GM19468 (cell line): Measurements from ENCODE around the gene NPEPL1.
"Not testable (repeated sequence)": the region's sequence is repeated elsewhere in the genome, so short reads cannot be mapped to it uniquely, and the experiment has no call there.

ENCODE experiments used
- ATAC-seq: cut with Tn5 transposase; IDR thresholded peaks from one replicate; pipeline ENCODE4 v1.9.1; 2021; ENCODE audit warnings: mild to moderate bottlenecking, moderate library complexity, moderate number of reproducible peaks; ENCODE audit not compliant: unreplicated experiment; ENCODE audit errors: extremely low read depth

NPEPL1 gene

DNA sequence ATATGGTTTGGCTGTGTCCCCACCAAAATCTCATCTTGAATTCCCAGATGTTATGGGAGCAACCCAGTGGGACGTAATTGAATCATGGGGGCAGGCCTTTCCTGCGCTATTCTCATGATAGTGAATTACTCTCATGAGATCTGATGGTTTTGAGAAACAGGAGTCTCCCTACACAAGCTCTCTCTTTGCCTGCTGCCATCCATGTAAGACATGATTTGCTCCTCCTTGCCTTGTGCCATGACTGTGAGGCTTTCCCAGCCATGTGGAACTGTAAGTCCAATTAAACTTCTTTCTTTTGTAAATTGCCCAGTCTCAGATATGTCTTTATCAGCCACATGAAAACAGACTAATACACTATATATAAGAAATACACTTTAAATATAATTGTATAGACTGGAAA, 33.6 kb downstream of the NPEPL1 start:
- ATAC-seq: not testable (repeated sequence)

DNA sequence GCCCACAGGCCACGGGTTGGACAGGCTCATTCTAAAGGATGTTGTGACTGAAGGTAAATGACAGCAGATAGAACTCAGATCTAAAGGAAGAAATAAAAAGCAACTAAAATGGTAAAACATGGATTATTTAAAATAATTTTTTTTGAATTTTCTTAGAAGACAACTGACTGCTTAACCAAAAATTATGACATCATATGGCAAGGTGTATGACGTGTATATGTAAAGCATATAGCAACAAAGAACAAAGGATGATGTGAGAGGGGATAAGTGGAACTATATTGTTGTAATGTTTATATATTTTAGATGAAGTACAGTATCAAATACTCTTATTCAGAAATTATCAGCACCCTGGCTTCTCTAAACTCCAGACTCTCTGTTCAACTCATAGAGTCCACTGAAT, 38.6 kb downstream of the NPEPL1 start:
- no peak for ATAC-seq

DNA sequence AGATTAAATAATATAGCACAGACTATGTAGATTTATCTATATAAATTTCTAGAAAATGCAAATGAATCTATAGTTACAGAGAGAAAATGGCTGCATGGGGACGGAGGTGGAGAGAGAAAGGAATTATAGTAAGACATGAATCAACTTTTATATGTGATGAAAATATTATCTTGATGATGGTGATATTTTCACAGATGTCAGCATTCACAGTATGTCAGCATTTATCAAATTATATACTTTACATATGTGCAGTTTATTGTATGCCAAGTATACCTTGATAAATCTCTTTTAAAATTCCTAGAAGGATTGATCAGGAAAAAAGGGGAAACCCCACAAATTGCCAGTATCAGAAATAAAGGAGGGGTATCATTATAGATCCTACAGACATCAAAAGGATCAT, 44.6 kb downstream of the NPEPL1 start:
- ATAC-seq: no peak

- ATAC-seq: no peak
These were observed 48.0 kb downstream of the NPEPL1 start for GRCh38 chr20:58740356-58741308.

- ATAC-seq: no peak
These were observed 48.8 kb downstream of the NPEPL1 start for GRCh38 chr20:58741384-58741783.

DNA sequence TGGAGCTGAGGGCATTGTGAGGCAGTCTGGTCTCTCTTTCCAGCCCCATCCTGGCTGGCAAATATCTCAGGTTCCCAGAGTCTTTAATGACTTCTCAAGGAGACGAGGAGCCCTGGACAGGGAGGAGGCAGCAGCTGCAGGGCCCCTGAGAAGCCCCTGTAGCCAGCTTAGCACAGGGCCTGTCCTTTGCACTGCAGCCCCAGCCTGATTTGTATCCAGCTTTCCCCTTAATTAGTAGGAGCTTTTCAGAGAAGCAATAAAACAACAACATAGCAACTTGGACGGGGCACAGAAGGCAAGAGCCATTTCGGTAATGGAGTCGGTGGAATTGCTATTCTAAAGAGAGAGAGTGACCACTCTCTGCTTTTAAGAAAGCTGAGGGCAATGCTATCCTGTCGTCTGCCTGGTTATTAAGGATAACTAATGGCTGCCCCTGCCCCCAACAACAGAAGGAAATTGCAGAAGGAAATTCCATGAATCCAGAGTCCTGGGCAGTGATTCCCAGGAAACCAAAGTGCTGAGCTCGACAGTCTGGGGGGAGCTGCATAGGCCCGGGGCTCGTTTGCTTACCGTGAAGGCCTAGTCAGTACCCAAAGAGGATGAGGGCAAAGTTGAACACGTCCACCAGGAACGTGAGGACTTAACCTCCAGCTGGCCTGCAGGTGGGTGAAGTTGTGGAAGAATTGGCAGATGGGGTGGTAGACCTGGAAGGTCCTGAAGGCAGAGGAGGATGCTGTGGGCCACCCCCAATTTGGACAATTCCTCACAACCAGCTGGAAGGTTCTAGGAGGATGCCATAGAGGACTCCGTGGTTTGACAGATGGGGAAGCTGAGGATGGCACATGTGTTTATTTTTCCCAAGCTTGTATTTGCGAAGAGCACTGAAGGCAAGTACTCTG, 50.3 kb downstream of the NPEPL1 start:
- ATAC-seq: no peak

GRCh38 chr20:58743929-58744534, 51.4 kb downstream of the NPEPL1 start:
- no peak for ATAC-seq

- ATAC-seq: no peak
These were observed 52.2 kb downstream of the NPEPL1 start for GRCh38 chr20:58744836-58745235.

- ATAC-seq: no peak
These were observed 52.8 kb downstream of the NPEPL1 start for GRCh38 chr20:58745391-58745790.

DNA sequence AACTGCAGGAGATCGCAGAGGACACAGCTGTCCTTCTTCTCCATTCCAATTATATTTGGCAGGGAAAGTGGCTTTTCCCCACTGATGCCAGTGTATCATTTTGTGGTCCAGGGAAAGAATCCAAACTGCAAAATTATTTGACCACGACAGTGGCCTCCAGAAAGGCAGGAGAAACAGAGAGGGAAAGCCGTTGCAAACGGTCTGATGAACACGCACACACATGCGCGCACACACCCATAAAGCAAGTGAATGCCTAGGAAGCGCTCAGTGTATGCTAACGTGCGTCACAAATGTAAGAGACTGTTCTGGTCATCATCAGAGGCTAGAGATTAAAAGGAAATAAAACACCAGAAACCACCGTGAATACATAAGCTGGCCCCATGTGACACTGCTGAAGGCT, 54.0 kb downstream of the NPEPL1 start:
- ATAC-seq: no peak

DNA sequence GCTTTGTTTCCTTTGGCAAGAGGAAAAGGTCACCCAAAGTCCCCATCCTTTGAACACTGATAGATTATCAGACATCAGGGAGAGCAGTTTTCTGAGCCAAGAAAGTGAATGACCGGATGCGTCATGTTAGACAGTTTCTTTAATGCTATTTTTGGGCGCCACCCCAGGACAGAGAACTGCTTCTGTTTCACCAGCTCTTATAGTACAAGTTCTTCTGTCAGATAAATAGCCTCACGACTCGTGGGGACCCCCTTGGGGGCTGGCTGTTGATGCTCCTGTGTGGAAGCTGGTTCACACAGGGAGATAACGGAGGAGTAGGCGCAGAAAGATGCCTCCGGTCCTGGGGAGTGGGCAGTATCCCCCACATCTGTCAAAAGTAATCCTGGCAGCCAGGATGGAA, 54.6 kb downstream of the NPEPL1 start:
- no peak for ATAC-seq

GRCh38 chr20:58748618-58749017, 56.0 kb downstream of the NPEPL1 start:
- no peak for ATAC-seq

DNA sequence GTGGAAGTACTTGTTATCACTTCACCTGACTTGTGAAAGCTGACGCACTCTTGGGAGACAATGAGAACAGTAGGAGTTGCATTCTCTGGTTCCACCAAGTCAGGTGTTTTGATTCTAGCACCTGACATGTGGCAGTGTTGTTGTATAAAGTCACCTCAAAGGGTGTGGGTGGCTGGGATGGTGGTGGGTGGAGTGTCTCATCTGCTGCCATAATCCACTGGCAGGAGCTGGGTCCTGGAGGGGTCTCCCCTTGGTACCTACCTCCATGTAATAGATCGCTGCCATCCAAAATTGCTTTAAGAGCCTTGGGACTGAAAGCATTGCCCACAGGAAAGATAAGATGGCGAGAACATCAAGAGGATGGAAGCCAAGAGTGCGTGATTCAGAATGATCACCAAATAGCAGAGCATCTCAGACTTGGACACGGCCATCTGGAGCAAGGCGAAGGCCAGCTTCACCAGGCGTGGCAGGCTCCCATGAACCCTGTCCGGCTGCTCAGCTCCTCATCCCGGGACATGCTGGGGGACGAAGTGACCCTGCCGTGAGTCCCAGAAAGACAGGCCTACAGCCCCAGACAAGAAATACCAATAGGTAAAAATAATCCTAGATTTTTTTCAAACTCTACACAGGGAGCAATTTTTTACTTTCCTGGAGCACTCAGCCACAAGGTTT, 56.6 kb downstream of the NPEPL1 start:
- ATAC-seq: no peak

DNA sequence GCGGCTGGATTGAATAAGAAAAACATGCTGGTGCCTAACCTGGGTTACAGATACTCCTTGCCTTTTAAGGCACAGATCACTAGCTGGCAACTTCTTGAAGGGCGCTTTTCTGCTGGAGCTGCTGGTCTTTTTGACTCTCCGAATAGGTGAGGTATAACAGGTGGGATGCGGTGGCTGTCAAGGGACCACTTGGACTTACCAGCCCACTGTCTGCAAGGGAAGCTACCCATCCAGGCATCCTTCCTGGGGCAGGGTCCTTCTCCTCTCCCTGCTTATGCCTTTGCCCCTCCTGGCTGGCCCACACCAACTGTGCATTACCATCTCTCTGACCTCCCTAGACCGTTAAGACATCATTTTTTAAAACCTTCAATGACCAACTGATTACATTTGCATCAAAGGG, 57.4 kb downstream of the NPEPL1 start:
- ATAC-seq: no peak

- ATAC-seq: not testable (repeated sequence)
These were observed 58.1 kb downstream of the NPEPL1 start for GRCh38 chr20:58750706-58751105.

DNA sequence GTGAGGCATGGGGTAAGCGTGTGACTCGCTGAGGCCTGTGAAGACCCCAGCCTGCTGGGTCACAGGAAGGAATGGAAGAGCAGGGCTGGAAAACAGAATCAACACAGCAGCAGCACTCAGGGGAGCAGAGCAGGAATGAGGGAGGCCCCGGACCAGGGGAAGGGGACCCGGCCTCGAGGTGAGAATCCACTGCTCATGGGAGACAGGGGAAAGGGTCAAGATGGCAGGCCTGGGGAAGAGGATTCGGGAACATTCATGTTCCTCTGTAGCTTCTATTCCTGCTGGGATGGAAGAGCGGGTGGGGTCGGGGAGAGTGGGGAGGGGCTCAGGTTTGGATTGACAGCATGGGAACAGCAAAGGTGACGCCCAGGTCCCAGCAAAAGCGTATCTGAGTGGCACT, 59.4 kb downstream of the NPEPL1 start:
- no peak for ATAC-seq

GRCh38 chr20:58752565-58752964, 60.0 kb downstream of the NPEPL1 start:
- ATAC-seq: no peak

GRCh38 chr20:58753267-58753921, 60.8 kb downstream of the NPEPL1 start:
- no peak for ATAC-seq

DNA sequence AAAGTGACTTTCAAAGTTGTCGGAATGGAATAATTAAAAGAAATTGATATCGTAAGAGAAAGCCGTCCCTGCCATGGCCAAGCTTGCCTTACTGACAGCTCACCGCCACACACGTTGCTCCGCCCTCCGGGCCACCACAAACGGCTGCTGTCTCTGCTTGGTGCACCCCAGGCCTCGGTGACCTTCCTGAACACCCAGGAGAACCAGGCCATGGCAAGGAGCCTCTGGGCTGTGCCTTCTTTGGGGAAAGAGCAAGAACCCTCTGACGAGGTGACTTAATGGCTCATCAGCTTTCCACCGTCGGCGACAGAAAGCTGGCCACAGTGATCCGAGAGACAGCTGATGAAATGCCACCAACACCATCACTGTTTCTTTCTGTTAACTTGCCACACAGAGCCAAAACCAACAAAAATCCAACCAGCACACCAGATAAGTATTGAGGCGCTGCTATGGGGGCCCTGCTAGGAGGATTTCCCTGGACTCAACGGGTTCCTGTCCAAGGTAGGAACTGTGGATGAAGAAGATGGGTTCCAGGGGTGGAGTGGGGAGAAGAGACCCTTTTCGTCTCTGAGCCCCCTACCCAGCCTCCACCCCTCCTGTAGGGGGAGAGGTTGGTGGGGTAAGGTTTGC, 61.4 kb downstream of the NPEPL1 start:
- ATAC-seq: no peak
